ENCODE results near the gene B4GALNT4. TPM values are rescaled to one million over a fixed set of nuclear protein-coding genes. Genes with fewer than 3 reads are reported as not detected.

The B4GALNT4 gene
- polyA plus RNA-seq, 2 of the 4 experiments (the other 2 are of a cell fraction), result 5.3 to 27.5 TPM

DNA sequence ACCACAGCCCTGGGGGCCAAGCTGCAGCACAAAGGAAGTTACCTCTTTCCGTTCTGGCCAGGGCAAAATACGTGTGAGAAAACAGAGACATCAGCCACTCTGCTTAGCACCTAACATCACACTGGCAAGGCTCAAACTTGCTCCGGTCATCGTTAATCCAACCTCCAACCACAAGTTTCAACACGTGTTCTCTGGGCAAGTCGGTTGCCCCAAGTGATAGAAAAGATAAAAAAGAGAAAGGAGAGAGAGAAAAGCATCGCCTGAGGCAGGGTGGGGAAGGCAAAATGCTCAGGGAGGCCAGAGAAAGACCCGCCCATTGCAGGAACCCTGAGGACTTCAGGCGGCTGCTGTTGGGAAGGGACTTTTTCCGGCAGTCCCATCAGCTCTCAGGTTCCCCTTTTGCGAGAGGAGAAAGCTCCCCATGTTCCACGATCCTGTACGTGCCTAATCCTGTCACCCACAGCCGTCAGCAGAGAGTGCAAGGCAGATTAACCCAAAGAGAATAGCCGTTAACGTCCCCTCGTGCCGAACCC is 18.5 kb upstream of the B4GALNT4 start:
- CTCF ChIA-PET, result no interaction called here
- ATAC-seq (no peak), DNase-seq (ENCODE audit: low read depth in 1 of 2, low spot score in 1 of 2) (no peak), FAIRE-seq (no peak)
- no peak overlapping the region for H3K4me2 ChIP-seq
- H3K4me1 ChIP-seq, result peaks cover 21% of the 10 kb centered on the region
- POLR2A ChIA-PET, result no interaction called here
- TF ChIP-seq ZFP36 (IDR thresholded peaks at IDR 0.05; ENCODE audit: borderline replicate concordance, partially characterized antibody) (no peak), JUNB (IDR thresholded peaks at IDR 0.05) (no peak), EHMT2 (IDR thresholded peaks at IDR 0.05; ENCODE audit: low read depth) (no peak), FOXS1 (CRISPR knock-in tag; IDR thresholded peaks at IDR 0.05) (no peak)
- peak overlapping the region in 1 of 2 experiments; percentile 10; a peak in 1 of 6 replicates for H3K27ac ChIP-seq
- H3K9me3 ChIP-seq, result no peaks in the 10 kb centered on the region
- WGBS (ENCODE audit: missing lambda C conversion rate), result 80% methylated on average over 18 of the region's 18 CpGs
- H3K4me3 ChIP-seq, result no peak overlapping the region

DNA sequence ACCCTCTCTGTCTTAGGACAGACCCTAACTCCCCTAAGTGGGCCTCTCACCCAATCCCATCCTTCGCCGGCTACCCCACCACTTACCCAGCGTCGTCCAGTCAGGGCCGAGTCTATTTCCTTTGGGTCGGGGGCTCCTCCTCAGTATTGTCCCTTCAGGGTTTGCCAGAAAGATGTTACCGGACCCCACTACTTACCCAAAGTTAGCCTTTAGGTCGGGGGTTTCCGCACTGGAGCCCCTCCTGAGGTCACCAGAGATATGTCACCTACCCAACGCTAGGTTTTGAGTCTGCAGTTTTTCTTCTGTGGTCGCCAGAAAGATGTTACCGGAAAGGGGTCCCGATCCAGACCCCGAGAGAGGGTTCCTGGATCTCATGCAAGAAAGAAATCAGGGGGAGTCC is 17.9 kb upstream of the B4GALNT4 start:
- DNase-seq (ENCODE audit: low read depth in 1 of 2, low spot score in 1 of 2), result no peak
- TF ChIP-seq CHD4 (IDR thresholded peaks at IDR 0.05; ENCODE audit: borderline replicate concordance) (no peak), RAD21 (conservative IDR thresholded peaks at IDR 0.05 in 1 of 2, IDR thresholded peaks at IDR 0.05 in 1 of 2) (no peak), FOXS1 (CRISPR knock-in tag; IDR thresholded peaks at IDR 0.05) (no peak), MYC (IDR thresholded peaks at IDR 0.05; ENCODE audit: borderline replicate concordance, low read length) (no peak), EHMT2 (IDR thresholded peaks at IDR 0.05; ENCODE audit: low read depth) (no peak)
- Histone ChIP-seq H3K4me1 (peaks cover 21% of the 10 kb centered on the region), H3K4me2 (no peak overlapping the region), H3K9me3 (no peaks in the 10 kb centered on the region), H3K4me3 (no peak overlapping the region), H3K27ac (no peak overlapping the region; a peak in 1 of 6 replicates)
- ATAC-seq, result no peak
- ChIA-PET CTCF (interaction anchor here (2.4 kb wide), 1 partner anchor 46 kb away, joined by 12 read pairs; no protein-coding TSS in a partner anchor), POLR2A (no interaction called here)
- FAIRE-seq, result no peak
- WGBS (ENCODE audit: missing lambda C conversion rate), result 92% methylated on average over 14 of the region's 14 CpGs

DNA sequence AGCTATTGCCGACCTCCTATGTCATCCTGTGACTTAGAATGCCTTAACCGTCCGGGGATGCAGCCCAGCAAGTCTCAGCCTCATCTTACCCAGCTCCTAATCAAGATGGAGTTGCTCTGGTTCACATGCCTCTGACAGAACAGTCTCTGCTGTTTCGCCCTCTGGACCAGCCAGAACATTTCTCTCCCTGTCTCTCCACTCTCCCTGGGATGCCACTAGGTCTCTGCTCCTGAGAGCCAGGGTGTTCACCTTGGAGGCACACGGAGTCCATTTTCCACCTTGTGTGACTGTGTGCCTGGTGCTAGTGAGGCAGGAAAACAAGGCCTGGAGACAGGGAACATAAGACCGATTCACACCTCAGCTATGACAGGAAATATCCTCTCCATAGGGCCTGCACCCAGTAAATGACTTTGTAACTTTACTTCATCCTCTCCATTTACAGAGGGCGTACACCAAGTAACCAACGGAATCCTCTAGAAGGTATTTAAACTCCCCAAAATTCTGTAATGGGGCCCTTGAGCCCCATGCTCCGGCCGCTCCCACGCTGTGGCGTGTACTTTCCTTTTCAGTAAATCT is 16.8 kb upstream of the B4GALNT4 start:
- no peak for DNase-seq (ENCODE audit: low read depth in 1 of 2, low spot score in 1 of 2)
- no peak overlapping the region for H3K4me3 ChIP-seq
- peak overlapping the region in 1 of 2 experiments; percentile 79; a peak in 4 of 6 replicates for H3K27ac ChIP-seq
- TF ChIP-seq RARB (CRISPR knock-in tag; IDR thresholded peaks at IDR 0.05) (no peak), FOSL2 (IDR thresholded peaks at IDR 0.05) (no peak), FOSL2 (CRISPR knock-in tag; IDR thresholded peaks at IDR 0.05) (no peak), JUNB (IDR thresholded peaks at IDR 0.05) (no peak), HOXB5 (CRISPR knock-in tag; IDR thresholded peaks at IDR 0.05) (peak; percentile 65; the same call in 1 of the 2 replicates), NFE2L2 (conservative IDR thresholded peaks at IDR 0.05; ENCODE audit: low read length) (no peak), ZSCAN20 (CRISPR knock-in tag; IDR thresholded peaks at IDR 0.05) (peak; percentile 77; the same call in 1 of the 2 replicates), RAD21 (conservative IDR thresholded peaks at IDR 0.05 in 1 of 2, IDR thresholded peaks at IDR 0.05 in 1 of 2) (no peak), HOXB13 (CRISPR knock-in tag; IDR thresholded peaks at IDR 0.05; ENCODE audit: low read depth) (peak; percentile 63; the same call in 1 of the 2 replicates), EHF (CRISPR knock-in tag; IDR thresholded peaks at IDR 0.05) (peak; percentile 92), HEYL (CRISPR knock-in tag; IDR thresholded peaks at IDR 0.05) (0 out of 2 replicates have a peak, but pooled peaks have one; percentile 53), BHLHE40 (IDR thresholded peaks at IDR 0.05; ENCODE audit: low read depth, low read length) (no peak), EHMT2 (IDR thresholded peaks at IDR 0.05; ENCODE audit: low read depth) (no peak)
- TF ChIP-seq, protein P1, sequence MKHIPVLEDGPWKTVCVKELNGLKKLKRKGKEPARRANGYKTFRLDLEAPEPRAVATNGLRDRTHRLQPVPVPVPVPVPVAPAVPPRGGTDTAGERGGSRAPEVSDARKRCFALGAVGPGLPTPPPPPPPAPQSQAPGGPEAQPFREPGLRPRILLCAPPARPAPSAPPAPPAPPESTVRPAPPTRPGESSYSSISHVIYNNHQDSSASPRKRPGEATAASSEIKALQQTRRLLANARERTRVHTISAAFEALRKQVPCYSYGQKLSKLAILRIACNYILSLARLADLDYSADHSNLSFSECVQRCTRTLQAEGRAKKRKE (CRISPR knock-in tag; IDR thresholded peaks at IDR 0.05; ENCODE audit: low read depth), result no peak
- POLR2A ChIA-PET, result no interaction called here
- 94% methylated on average over 12 of the region's 12 CpGs for WGBS (ENCODE audit: missing lambda C conversion rate)
- H3K4me2 ChIP-seq, result no peak overlapping the region
- no peaks in the 10 kb centered on the region for H3K9me3 ChIP-seq
- FAIRE-seq, result no peak
- no peak for ATAC-seq
- CTCF ChIA-PET, result interaction anchor here (1.3 to 2.4 kb wide), 3 partner anchors 9 to 47 kb away, joined by 4 to 12 read pairs (median 5); no protein-coding TSS in a partner anchor
- peaks cover 21% of the 10 kb centered on the region for H3K4me1 ChIP-seq
